Activated T-helper 1 cell treated with anti-CD3 and anti-CD28 coated beads, Interleukin-12 subunit alpha, Interleukin-12 subunit beta, Interleukin-2, Interleukin-4 antibody, amounts not matched to agents 30 ng/mL and 10 ng/mL and 1 ng/mL, durations not matched to agents 14 hours and 24 hours and 36 hours (primary cell): Measurements from ENCODE around the gene KLHL42. TPM values are rescaled to one million over a fixed set of nuclear protein-coding genes. Genes with fewer than 3 reads are reported as not detected.
A peak's percentile ranks its signal among the peaks of the same experiment; 100 is the strongest.
"Not testable (repeated sequence)": the region's sequence is repeated elsewhere in the genome, so short reads cannot be mapped to it uniquely, and the experiment has no call there.

Experiments used
- DNase-seq: peaks from one replicate; pipeline ENCODE4 v3.0.0; 2021; ENCODE audit warnings: low spot score
- H3K27ac Mint-ChIP-seq: one replicate; pipeline ENCODE4 v1.8.0; 2021; ENCODE audit warnings: mild to moderate bottlenecking, mixed read lengths
- H3K27me3 Mint-ChIP-seq: one replicate; pipeline ENCODE4 v1.8.0; 2022; ENCODE audit warnings: mild to moderate bottlenecking, moderate library complexity, mixed read lengths; ENCODE audit not compliant: insufficient read depth
- H3K36me3 Mint-ChIP-seq: one replicate; pipeline ENCODE4 v1.8.0; 2021; ENCODE audit warnings: low read depth, mixed read lengths
- H3K4me1 Mint-ChIP-seq: one replicate; pipeline ENCODE4 v1.8.0; 2021; ENCODE audit warnings: low read depth, mixed read lengths
- H3K4me3 Mint-ChIP-seq: one replicate; pipeline ENCODE4 v1.8.0; 2021; ENCODE audit warnings: mild to moderate bottlenecking, moderate library complexity, mixed read lengths
- H3K9me3 Mint-ChIP-seq: one replicate; pipeline ENCODE4 v1.8.0; 2021; ENCODE audit warnings: mixed read lengths
- intact Hi-C: fragments of 100-400 bp; cut with micrococcal nuclease; formaldehyde crosslinking; loops from one replicate; pipeline ENCODE4 v1.15.1; 2024
- total RNA-seq: library from RNA; stranded (reverse); gene quantifications from 2 replicates; pipeline ENCODE4 v1.2.3, GENCODE V29; 2022

KLHL42 gene
- total RNA-seq = 19.5 and 21.7 TPM in 2 replicates

GRCh38 chr12:27779920-27780611, at the start of gene KLHL42, which contains the start of gene MANSC4:
KLHL42 (plus strand) TSS chr12:27780233; CDS start chr12:27780331, 98 bp downstream.
MANSC4 (minus strand) TSS chr12:27780236; CDS start chr12:27771276, 8,960 bp downstream.
- Mint-ChIP-seq H3K27me3 (peaks cover 19% of the 10 kb centered on the region), H3K27ac (peak within 1 kb of the TSS; percentile 75), H3K4me1 (peaks cover 30% of the 10 kb centered on the region), H3K4me3 (peak within 1 kb of the TSS; percentile 84), H3K9me3 (no peaks in the 10 kb centered on the region), H3K36me3 (peaks cover 21% of the 10 kb centered on the region)
- intact Hi-C loops = loop anchor here (1.0 to 2.0 kb wide), 4 partner anchors 21 to 69 kb away; partner anchors contain the start of gene MRPS35
- peak; percentile 62 for DNase-seq

GRCh38 chr12:27732281-27732680, 47.8 kb upstream of the KLHL42 start:
- DNase-seq = no peak
- Mint-ChIP-seq H3K9me3 (no peaks in the 10 kb centered on the region), H3K27me3 (no peaks in the 10 kb centered on the region), H3K4me3 (no peak overlapping the region), H3K4me1 (no peaks in the 10 kb centered on the region), H3K27ac (no peak overlapping the region), H3K36me3 (peaks cover 32% of the 10 kb centered on the region)
- intact Hi-C loops = loop anchor here (2.0 kb wide), 3 partner anchors 49 to 1267 kb away; partner anchors contain the start of genes KLHL42 and MANSC4

GRCh38 chr12:27733052-27733656, 46.9 kb upstream of the KLHL42 start:
- DNase-seq = no peak
- H3K36me3 Mint-ChIP-seq = peaks cover 36% of the 10 kb centered on the region
- no peak overlapping the region for H3K27ac Mint-ChIP-seq
- H3K9me3 Mint-ChIP-seq = no peaks in the 10 kb centered on the region
- H3K27me3 Mint-ChIP-seq = no peaks in the 10 kb centered on the region
- no peak overlapping the region for H3K4me3 Mint-ChIP-seq
- intact Hi-C loops = loop anchor here (1.0 to 2.0 kb wide), 5 partner anchors 48 to 1266 kb away; partner anchors contain the start of genes KLHL42 and MANSC4
- no peaks in the 10 kb centered on the region for H3K4me1 Mint-ChIP-seq

- Mint-ChIP-seq H3K9me3 (no peaks in the 10 kb centered on the region), H3K27ac (no peak overlapping the region), H3K27me3 (no peaks in the 10 kb centered on the region), H3K4me3 (no peak overlapping the region), H3K4me1 (peaks cover 1% of the 10 kb centered on the region), H3K36me3 (peaks cover 36% of the 10 kb centered on the region)
- intact Hi-C loops = loop anchor here (1.0 to 2.0 kb wide), 5 partner anchors 47 to 1265 kb away; partner anchors contain the start of genes KLHL42 and MANSC4
- no peak for DNase-seq
Measured at GRCh38 chr12:27733791-27734190, 46.2 kb upstream of the KLHL42 start.

GRCh38 chr12:27734321-27734720, 45.7 kb upstream of the KLHL42 start:
- H3K4me1 Mint-ChIP-seq, H3K27me3 Mint-ChIP-seq, H3K9me3 Mint-ChIP-seq, H3K27ac Mint-ChIP-seq, H3K4me3 Mint-ChIP-seq, intact Hi-C loops, DNase-seq: not testable (repeated sequence)
- peaks cover 35% of the 10 kb centered on the region for H3K36me3 Mint-ChIP-seq

- Mint-ChIP-seq H3K27me3 (no peaks in the 10 kb centered on the region), H3K4me3 (no peak overlapping the region), H3K36me3 (peaks cover 35% of the 10 kb centered on the region), H3K4me1 (peaks cover 15% of the 10 kb centered on the region), H3K27ac (no peak overlapping the region), H3K9me3 (no peaks in the 10 kb centered on the region)
- intact Hi-C loops = no loop called here
- no peak for DNase-seq
Measured at GRCh38 chr12:27743601-27744000, 36.4 kb upstream of the KLHL42 start.

- H3K27ac Mint-ChIP-seq, H3K27me3 Mint-ChIP-seq, H3K4me1 Mint-ChIP-seq, intact Hi-C loops, DNase-seq, H3K9me3 Mint-ChIP-seq, H3K4me3 Mint-ChIP-seq: not testable (repeated sequence)
- peaks cover 33% of the 10 kb centered on the region for H3K36me3 Mint-ChIP-seq
Measured at GRCh38 chr12:27745734-27746133, 34.3 kb upstream of the KLHL42 start.

- Mint-ChIP-seq H3K36me3 (peaks cover 29% of the 10 kb centered on the region), H3K4me3 (no peak overlapping the region), H3K27me3 (no peaks in the 10 kb centered on the region), H3K4me1 (peaks cover 3% of the 10 kb centered on the region), H3K9me3 (no peaks in the 10 kb centered on the region), H3K27ac (no peak overlapping the region)
- DNase-seq = no peak
- intact Hi-C loops = no loop called here
Measured at GRCh38 chr12:27747111-27747820, 32.8 kb upstream of the KLHL42 start.

- intact Hi-C loops = no loop called here
- no peaks in the 10 kb centered on the region for H3K27me3 Mint-ChIP-seq
- H3K4me1 Mint-ChIP-seq = no peaks in the 10 kb centered on the region
- peaks cover 20% of the 10 kb centered on the region for H3K36me3 Mint-ChIP-seq
- no peak overlapping the region for H3K27ac Mint-ChIP-seq
- DNase-seq = no peak
- H3K9me3 Mint-ChIP-seq = no peaks in the 10 kb centered on the region
- no peak overlapping the region for H3K4me3 Mint-ChIP-seq
Measured at GRCh38 chr12:27751386-27752047, 28.5 kb upstream of the KLHL42 start.

GRCh38 chr12:27754795-27755194, 25.2 kb upstream of the KLHL42 start:
- H3K4me1 Mint-ChIP-seq = no peaks in the 10 kb centered on the region
- no peak overlapping the region for H3K27ac Mint-ChIP-seq
- peaks cover 17% of the 10 kb centered on the region for H3K36me3 Mint-ChIP-seq
- no peaks in the 10 kb centered on the region for H3K27me3 Mint-ChIP-seq
- intact Hi-C loops = no loop called here
- no peak for DNase-seq
- no peaks in the 10 kb centered on the region for H3K9me3 Mint-ChIP-seq
- no peak overlapping the region for H3K4me3 Mint-ChIP-seq

GRCh38 chr12:27756670-27757195, 23.3 kb upstream of the KLHL42 start:
- Mint-ChIP-seq H3K27me3 (no peaks in the 10 kb centered on the region), H3K27ac (no peak overlapping the region), H3K4me3 (no peak overlapping the region), H3K4me1 (no peaks in the 10 kb centered on the region), H3K36me3 (peaks cover 19% of the 10 kb centered on the region), H3K9me3 (no peaks in the 10 kb centered on the region)
- DNase-seq = no peak
- intact Hi-C loops = no loop called here

GRCh38 chr12:27762757-27763156, 17.3 kb upstream of the KLHL42 start:
- peaks cover 10% of the 10 kb centered on the region for H3K36me3 Mint-ChIP-seq
- DNase-seq = no peak
- intact Hi-C loops = loop anchor here (1.0 to 2.0 kb wide), 3 partner anchors 19 to 44 kb away; no protein-coding TSS in a partner anchor

More at GRCh38 chr12:27762757-27763156, 17.3 kb upstream of the KLHL42 start:
- H3K9me3 Mint-ChIP-seq = no peaks in the 10 kb centered on the region
- no peak overlapping the region for H3K4me3 Mint-ChIP-seq
- H3K27me3 Mint-ChIP-seq = peaks cover 3% of the 10 kb centered on the region
- no peak overlapping the region for H3K27ac Mint-ChIP-seq
- peaks cover 11% of the 10 kb centered on the region for H3K4me1 Mint-ChIP-seq
